Measurements from ENCODE around the gene RUNX3. TPM values are rescaled to one million over a fixed set of nuclear protein-coding genes. Genes with fewer than 3 reads are reported as not detected.

The RUNX3 gene
- total and polyA plus RNA-seq, 2 of the 8 experiments (the other 6 are each of a cell fraction or from before 2014, with no cell fraction given), result 0.62 to 0.82 TPM

GRCh38 chr1:24853649-24854048, 76.4 kb downstream of the RUNX3 start:
- H2BK120ac ChIP-seq (replicated peaks; ENCODE audit: low read depth, low read length), result no peak overlapping the region
- H2AK5ac ChIP-seq (ENCODE audit: low read depth, low read length), result no peak overlapping the region
- H3K4me2 ChIP-seq (ENCODE audit: insufficient read depth in 1 of 2, low read depth in 2 of 2, low read length in 2 of 2), result no peak overlapping the region
- 81% methylated on average over 6 of the region's 6 CpGs; no CpG with 5 or more reads in 1 of the 2 experiments for WGBS, 2 experiments (ENCODE audit: extremely low coverage in 1 of 2, insufficient coverage in 1 of 2, insufficient read length in 1 of 2, insufficient replicate concordance in 2 of 2, low coverage in 1 of 2, low lambda C conversion rate in 2 of 2, missing lambda C conversion rate in 1 of 2)
- ChIA-PET CTCF (ENCODE audit: partially characterized antibody) (interaction anchor here (0.7 to 11.9 kb wide), 4 partner anchors 44 to 183 kb away, joined by 3 to 69 read pairs (median 5); no protein-coding TSS in a partner anchor), POLR2A (ENCODE audit: partially characterized antibody) (no interaction called here)
- H3K9ac ChIP-seq (replicated peaks in 1 of 4; ENCODE audit: extremely low read depth in 1 of 4, low read depth in 3 of 4, low read length in 3 of 4), result no peak overlapping the region
- H2AFZ ChIP-seq (ENCODE audit: low read length), result no peak overlapping the region
- H3K18ac ChIP-seq (ENCODE audit: extremely low read depth, low read length), result no peak overlapping the region
- DNase-seq (ENCODE audit: low read depth in 1 of 2, low spot score in 2 of 2), result no peak
- no peak overlapping the region for H2BK5ac ChIP-seq (ENCODE audit: low read depth, low read length)
- H3K23ac ChIP-seq (ENCODE audit: insufficient read length), result no peak overlapping the region
- H3K4me3 ChIP-seq (ENCODE audit: extremely low read depth in 1 of 4, insufficient read depth in 2 of 4, low read depth in 3 of 4, low read length in 4 of 4), result no peak overlapping the region
- no peak overlapping the region for H4K8ac ChIP-seq (ENCODE audit: extremely low read depth, insufficient read depth, low read length)
- H3K79me1 ChIP-seq (ENCODE audit: low read depth, low read length), result no peaks in the 10 kb centered on the region
- H4K5ac ChIP-seq (ENCODE audit: insufficient read length, low read depth, low read length), result no peak overlapping the region
- no peaks in the 10 kb centered on the region for H3K79me2 ChIP-seq (ENCODE audit: control insufficient read depth in 1 of 2, insufficient read depth in 2 of 2, low read length in 2 of 2)
- H2BK12ac ChIP-seq (ENCODE audit: low read depth, low read length), result no peak overlapping the region
- no peak overlapping the region for H3K56ac ChIP-seq (replicated peaks; ENCODE audit: insufficient read length, low read depth, low read length)
- no peak overlapping the region for H2BK15ac ChIP-seq (ENCODE audit: low read length)
- FAIRE-seq, result no peak
- H3K27me3 ChIP-seq (replicated peaks in 1 of 4; ENCODE audit: control insufficient read depth in 3 of 4, extremely low read depth in 1 of 4, insufficient read depth in 3 of 4, low read length in 3 of 4), result peaks cover 0 to 10% (median 5%) of the 10 kb centered on the region in 4 experiments; a peak in 4 of 7 replicates
- no peak overlapping the region for H2BK20ac ChIP-seq (ENCODE audit: low read length)
- H3K36me3 ChIP-seq (ENCODE audit: control insufficient read depth in 2 of 4, insufficient read depth in 4 of 4, low read length in 3 of 4), result no peaks in the 10 kb centered on the region
- no peak overlapping the region for H4K91ac ChIP-seq (replicated peaks; ENCODE audit: insufficient read length, low read length)
- H3K14ac ChIP-seq (ENCODE audit: insufficient read length), result no peak overlapping the region
- H4K20me1 ChIP-seq (replicated peaks in 1 of 2; ENCODE audit: control insufficient read depth in 1 of 2, insufficient read depth in 2 of 2, low read length in 2 of 2), result no peaks in the 10 kb centered on the region
- H3K9me3 ChIP-seq (ENCODE audit: insufficient read depth in 2 of 2, low read depth in 1 of 2, low read length in 1 of 2), result no peaks in the 10 kb centered on the region
- H3K23me2 ChIP-seq (ENCODE audit: low read depth, low read length), result peaks cover 1% of the 10 kb centered on the region; the same call in 1 of the 2 replicates
- H3K27ac ChIP-seq (ENCODE audit: low read depth, low read length), result no peak overlapping the region
- TF ChIP-seq ATF2 (IDR thresholded peaks at IDR 0.05; ENCODE audit: low read length) (no peak), SIRT6 (IDR thresholded peaks at IDR 0.05; ENCODE audit: low read length) (no peak), HDAC6 (IDR thresholded peaks at IDR 0.05; ENCODE audit: low read depth, low read length) (no peak)
- no peak overlapping the region for H3K4ac ChIP-seq (replicated peaks; ENCODE audit: insufficient read length, low read depth, low read length)
- no peaks in the 10 kb centered on the region for H3K4me1 ChIP-seq (replicated peaks in 1 of 4; ENCODE audit: control insufficient read depth in 3 of 4, insufficient read depth in 4 of 4, low read length in 3 of 4)

Measured in H1 (cell line).